GM12875 (cell line): Measurements from ENCODE around the gene SLC35F3.

ENCODE experiments used
- H3K4me3 ChIP-seq: one replicate; pipeline ENCODE4 v1.5.1; 2011; ENCODE audit warnings: low read depth, low read length, control low read depth
- TF ChIP-seq, protein P1 (sequence below): IDR thresholded peaks from 2 replicates; pipeline ENCODE4 v1.5.1; 2011; ENCODE audit warnings: low read depth, mild to moderate bottlenecking, control low read depth, inconsistent platforms, low read length, moderate library complexity, borderline replicate concordance; ENCODE audit not compliant: insufficient read depth

Gene SLC35F3

DNA sequence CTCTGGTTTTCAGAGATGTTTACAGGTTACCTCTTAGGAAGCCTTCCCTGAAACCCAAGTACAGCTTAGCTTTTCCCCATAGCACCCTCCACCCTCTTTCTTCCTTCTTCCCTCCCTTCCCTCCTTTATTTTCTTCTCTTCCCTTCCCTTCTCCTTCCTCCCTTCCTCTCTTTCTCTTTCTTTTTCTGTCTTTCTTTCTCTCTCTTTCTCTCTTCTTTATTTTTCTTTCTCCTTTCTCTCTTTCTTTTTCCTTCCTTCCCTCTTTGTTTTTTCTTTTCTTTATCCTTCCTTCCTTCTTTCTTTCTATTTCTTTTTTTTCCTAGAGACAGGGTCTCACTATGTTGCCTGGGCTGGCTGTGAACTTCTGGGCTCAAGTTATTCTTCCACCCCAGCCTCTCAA is 231.6 kb downstream of the SLC35F3 start:
- no peak overlapping the region for H3K4me3 ChIP-seq
- TF ChIP-seq, protein P1, sequence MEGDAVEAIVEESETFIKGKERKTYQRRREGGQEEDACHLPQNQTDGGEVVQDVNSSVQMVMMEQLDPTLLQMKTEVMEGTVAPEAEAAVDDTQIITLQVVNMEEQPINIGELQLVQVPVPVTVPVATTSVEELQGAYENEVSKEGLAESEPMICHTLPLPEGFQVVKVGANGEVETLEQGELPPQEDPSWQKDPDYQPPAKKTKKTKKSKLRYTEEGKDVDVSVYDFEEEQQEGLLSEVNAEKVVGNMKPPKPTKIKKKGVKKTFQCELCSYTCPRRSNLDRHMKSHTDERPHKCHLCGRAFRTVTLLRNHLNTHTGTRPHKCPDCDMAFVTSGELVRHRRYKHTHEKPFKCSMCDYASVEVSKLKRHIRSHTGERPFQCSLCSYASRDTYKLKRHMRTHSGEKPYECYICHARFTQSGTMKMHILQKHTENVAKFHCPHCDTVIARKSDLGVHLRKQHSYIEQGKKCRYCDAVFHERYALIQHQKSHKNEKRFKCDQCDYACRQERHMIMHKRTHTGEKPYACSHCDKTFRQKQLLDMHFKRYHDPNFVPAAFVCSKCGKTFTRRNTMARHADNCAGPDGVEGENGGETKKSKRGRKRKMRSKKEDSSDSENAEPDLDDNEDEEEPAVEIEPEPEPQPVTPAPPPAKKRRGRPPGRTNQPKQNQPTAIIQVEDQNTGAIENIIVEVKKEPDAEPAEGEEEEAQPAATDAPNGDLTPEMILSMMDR: no peak

DNA sequence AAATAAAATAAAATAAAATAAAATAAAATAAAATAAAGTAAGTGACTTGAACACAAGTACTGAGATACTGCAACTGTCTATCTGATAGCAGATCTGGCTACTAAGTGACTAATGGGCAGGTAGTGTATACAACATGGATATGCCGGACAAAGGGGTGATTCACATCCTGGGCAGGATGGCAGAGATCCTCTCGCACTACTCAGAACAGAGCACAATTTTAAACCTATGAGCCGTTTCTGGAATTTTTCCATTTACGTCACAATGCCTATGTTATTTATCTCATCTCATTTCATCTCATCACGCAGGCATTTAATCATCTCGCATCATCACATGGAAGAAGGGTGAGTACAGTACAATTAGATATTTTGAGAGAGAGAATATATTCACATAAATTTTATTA is 235.5 kb downstream of the SLC35F3 start:
- H3K4me3 ChIP-seq: no peak overlapping the region
- TF ChIP-seq, protein P1: no peak

DNA sequence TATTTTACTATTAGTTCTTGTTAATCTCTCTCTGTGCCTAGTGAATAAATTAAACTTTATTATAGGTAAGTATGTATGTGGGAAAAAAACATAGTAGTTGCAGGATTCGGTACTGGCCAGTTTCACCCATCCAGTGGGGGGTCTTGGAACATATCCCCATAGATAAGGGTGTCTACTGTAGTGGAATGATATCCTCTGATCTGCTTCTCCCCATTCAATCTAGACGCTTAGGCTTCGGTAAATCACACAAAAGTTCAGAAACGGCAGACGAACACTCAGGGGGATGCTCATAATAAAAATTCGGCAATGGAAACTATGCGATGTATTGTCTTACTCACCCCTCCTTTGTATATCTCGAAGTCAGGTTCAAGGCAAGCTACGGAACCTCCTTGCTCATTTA is 235.9 kb downstream of the SLC35F3 start:
- H3K4me3 ChIP-seq: no peak overlapping the region
- TF ChIP-seq, protein P1: no peak

DNA sequence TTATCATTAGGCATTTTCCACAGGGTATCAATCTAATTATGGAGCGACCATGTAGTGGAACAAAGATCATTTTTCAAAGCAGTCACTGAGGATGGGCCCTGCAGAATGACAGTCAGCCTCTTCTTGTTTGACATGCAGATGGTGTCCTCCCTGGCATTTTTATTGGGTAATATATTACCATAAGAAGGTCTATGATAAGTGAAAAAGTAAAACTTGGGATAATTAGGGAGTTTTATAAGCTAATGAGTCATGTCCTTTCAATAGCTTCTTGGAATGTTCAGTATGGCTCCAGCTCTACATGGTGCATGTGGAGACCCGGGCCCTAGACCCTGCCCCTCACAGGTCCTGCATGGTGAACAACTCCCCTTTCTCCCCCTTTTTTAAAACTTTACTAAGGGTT is 236.5 kb downstream of the SLC35F3 start:
- H3K4me3 ChIP-seq: no peak overlapping the region
- TF ChIP-seq, protein P1: no peak

DNA sequence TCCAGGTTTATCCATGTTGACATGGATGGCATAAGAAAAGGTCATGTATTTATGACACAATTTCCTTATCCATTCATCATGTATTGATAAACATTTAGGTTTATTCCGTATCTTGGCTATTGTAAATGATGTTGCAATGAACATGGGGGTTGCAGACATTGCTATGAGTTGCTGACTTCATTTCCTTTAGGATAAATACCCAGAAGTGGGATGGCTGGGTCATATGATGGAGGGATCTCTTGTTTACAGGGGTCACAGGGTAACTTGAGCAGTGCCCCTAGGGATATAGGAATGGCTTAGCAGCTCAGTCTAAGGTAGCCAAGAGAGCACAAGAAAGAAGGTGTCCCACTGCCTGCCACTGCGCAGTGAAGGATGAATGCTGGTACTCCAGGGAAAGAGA is 239.2 kb downstream of the SLC35F3 start:
- H3K4me3 ChIP-seq: no peak overlapping the region
- TF ChIP-seq, protein P1: no peak

DNA sequence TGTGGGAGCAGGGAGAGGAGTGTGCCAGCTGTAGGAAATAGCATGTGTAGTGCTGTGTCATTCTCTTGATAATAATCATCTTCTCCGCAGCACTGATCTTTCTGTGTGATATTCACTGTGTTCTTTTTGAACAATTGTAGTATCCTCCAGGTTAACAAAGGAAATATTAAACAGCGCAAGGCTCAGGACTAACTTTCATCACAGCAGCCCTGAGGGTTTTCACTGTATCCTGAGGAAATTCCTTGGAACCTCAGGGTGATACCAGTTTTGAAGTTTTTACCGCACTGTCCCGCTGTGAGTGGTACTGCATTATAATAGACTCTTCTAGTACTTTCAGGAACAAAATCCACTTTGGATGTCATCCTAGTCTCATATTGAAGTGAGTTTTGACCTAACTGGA is 240.4 kb downstream of the SLC35F3 start:
- TF ChIP-seq, protein P1: no peak
- H3K4me3 ChIP-seq: no peak overlapping the region

DNA sequence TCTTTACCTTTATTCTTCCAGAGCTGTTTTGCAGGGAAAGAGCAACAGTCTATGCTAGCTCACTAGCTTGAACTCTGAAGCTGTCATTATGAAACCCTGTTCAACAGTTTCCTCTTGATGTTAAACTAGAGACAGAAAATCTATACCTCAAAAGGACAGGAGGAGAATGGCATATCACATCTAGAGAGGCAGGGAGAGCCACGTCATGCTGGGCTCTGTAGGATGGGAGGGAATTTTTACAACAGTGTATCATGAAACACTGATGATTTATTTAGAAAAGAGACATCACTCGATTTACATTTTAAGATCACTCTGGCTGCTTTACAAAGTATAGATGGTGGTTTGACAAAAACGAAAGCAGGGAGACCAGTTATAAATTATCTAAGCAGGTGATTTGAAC is 243.9 kb downstream of the SLC35F3 start:
- TF ChIP-seq, protein P1: no peak
- H3K4me3 ChIP-seq: no peak overlapping the region
